ENCODE results near the gene NT5C3A.
"Not testable (repeated sequence)": the region's sequence is repeated elsewhere in the genome, so short reads cannot be mapped to it uniquely, and the experiment has no call there.

NT5C3A gene

DNA sequence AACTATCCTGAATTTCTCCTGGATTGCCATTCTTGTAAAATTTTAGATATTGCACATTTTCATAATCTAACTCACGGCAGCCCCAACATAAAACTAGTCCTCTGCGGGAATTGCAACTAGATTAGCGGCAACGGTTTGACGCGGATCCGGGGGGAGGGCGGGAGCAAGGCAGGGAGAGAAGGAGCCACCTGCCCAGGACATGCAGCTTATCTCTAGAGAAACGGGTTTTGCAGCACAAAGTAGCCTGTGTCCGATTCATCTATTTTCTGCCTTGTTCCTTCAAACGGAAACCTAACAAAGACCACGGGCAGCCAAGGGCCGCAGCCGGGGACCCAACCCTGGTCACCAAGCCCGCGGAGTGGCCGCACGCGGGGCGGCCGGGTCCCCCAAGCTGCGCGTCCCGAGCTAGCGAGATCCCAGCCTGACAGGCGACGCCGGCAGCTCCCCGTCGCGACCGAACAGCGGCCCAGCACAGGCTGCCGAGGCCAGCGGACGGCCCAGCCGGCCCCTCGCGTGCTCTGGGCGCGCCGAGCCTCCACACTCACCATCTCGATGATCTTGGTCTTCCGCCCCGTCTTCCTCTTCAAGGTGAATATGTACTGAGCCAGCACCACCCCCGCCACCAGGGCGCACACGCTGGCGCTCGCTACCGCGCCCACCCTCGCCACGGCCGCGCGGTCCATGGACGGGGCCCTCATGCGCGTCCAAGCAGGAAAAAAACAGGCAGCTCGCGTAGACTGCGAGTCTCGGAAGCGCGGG, at the start of gene NT5C3A:
Gene NT5C3A, minus strand, starts transcription at position 754 of the 759 bp plus-strand sequence. Its CDS starts 71 bp downstream, at position 683.
- no peak for DNase-seq

DNA sequence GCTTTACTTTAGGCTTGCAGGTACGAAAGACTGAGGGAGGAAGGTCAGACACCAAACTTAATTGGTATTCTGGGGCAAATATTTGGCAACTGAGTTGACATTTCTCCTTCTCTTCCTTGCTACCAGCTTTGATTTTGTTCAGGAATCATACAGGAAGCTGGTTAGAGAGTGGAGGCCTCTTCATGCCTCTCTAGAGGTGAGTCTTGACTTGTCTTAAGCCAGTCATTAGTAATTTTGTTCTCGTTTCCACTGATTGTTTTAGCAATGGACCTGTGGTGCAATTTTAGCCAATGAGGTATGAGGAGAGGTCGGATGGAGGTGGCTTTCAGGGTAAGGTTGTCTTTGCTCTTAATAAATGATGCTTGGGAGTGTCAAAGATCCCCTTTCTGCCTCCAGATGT, 49.0 kb upstream of the NT5C3A start:
- no peak for DNase-seq

DNA sequence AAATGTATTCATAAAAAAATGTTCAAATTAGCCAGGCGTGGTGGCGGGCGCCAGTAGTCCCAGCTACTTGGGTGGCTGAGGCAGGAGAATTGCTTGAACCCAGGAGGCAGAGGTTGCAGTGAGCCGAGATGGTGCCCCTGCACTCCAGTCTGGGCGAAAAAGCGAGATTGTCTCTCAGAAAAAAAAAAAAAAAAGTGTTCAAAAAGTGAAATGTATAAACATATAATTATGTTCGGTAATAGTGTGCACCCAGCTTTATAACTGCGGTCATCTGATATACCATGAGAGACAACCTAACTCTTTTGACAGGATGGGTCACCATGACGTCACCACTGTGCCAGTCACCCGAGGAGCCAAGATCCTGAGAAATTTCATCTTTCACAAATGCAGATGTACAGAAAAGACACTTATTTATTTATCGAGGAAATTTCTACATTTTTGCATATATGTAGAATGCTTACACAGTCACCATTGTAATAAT, 47.2 kb upstream of the NT5C3A start:
- DNase-seq, result no peak

- no peak for DNase-seq
Measured at GRCh38 chr7:33109005-33109757, 46.6 kb upstream of the NT5C3A start, which contains the start of gene RP9. RP9 (minus strand) TSS chr7:33109404; CDS start chr7:33109372, 32 bp downstream.

GRCh38 chr7:33108554-33109004, 46.0 kb upstream of the NT5C3A start:
- no peak for DNase-seq

- no peak for DNase-seq
Measured at GRCh38 chr7:33107136-33108066, 44.8 kb upstream of the NT5C3A start.

- no peak for DNase-seq
Measured at GRCh38 chr7:33101906-33102305, 39.3 kb upstream of the NT5C3A start.

- DNase-seq, result no peak
Measured at GRCh38 chr7:33100770-33101169, 38.2 kb upstream of the NT5C3A start.

GRCh38 chr7:33099154-33099940, 36.8 kb upstream of the NT5C3A start:
- DNase-seq, result no peak

DNA sequence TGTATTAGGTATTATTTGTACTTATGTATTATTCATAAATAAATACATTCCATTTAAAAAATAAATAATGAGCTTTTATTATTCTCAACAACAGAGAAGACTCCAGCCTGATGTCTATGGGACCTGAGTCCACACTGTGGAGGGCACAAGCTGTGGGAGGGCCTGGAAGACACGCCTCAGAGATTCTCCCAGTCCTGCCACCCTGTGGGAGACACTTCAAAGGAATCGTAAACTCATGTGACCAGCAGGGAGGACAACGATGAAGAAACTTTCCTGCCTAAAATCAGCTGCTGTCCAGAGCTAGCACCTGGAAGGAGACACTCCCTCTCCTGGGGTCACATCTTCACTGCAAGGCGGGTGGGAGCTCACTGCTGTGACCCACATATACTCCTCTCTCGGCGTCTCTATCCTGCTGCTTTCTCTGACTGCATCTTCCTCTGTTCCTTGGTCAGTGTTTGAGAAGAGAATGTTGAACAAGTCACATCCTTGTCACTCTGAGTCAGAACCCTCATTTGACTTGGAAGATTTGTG, 32.2 kb upstream of the NT5C3A start:
- DNase-seq, result not testable (repeated sequence)

GRCh38 chr7:33093266-33093665, 30.7 kb upstream of the NT5C3A start:
- no peak for DNase-seq

GRCh38 chr7:33091641-33092191, 29.1 kb upstream of the NT5C3A start:
- no peak for DNase-seq

DNA sequence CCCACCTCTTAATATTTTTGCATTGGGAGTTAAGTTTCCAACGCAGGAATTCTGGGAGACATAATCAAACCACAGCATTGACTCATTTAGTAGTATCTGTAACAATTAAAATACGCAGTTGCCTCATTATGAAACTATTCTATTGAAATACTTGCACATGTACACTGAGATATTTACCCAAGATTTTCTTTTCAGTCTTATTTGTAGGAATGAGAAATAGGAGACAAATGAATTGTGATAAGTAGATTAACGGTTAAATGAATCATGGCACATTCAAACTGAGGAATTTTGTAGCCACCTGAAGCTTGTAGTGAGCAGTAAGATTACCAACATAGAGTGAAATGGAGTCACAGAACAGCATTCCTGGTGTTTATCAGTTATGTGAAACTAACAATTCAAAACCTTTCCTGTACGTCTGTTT, 28.5 kb upstream of the NT5C3A start:
- no peak for DNase-seq

DNA sequence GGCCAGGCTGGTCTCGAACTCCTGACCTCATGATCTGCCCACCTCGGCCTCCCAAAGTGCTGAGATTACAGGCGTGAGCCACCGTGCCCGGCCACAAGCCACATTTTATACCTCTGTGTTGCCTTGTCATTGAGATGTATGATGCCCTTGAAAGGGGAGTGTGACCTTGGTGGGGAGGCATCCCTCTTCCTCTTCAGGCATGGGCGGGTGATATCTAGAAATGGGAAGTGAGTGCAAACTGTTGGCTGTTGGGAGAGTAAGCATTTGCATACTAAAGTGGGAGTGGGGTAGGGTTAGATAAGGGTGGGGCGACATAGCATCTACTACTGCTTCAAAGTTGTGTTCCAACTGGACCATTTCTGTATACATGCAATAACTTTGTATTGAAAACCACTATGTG, 26.6 kb upstream of the NT5C3A start:
- no peak for DNase-seq

GRCh38 chr7:33087858-33088257, 25.3 kb upstream of the NT5C3A start:
- DNase-seq, result no peak

DNA sequence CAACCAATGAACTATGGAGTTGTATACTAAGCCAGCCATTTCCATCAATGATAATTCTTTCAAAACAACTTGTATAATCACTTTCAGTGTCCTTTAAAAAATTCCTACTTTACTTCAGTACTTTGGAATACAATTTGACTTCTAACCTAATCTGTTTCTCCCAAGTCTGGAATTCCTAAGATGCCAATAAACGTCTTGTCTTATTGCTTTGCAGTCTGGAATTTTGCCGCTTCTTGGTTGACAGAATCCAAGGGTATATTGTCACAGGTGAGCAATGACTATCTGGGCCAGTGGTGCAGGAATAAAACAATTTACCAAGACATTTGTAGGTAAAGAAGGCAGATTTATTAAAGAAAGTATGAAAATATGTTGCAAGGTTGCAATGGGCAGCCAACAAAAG, 24.8 kb upstream of the NT5C3A start:
- no peak for DNase-seq

DNA sequence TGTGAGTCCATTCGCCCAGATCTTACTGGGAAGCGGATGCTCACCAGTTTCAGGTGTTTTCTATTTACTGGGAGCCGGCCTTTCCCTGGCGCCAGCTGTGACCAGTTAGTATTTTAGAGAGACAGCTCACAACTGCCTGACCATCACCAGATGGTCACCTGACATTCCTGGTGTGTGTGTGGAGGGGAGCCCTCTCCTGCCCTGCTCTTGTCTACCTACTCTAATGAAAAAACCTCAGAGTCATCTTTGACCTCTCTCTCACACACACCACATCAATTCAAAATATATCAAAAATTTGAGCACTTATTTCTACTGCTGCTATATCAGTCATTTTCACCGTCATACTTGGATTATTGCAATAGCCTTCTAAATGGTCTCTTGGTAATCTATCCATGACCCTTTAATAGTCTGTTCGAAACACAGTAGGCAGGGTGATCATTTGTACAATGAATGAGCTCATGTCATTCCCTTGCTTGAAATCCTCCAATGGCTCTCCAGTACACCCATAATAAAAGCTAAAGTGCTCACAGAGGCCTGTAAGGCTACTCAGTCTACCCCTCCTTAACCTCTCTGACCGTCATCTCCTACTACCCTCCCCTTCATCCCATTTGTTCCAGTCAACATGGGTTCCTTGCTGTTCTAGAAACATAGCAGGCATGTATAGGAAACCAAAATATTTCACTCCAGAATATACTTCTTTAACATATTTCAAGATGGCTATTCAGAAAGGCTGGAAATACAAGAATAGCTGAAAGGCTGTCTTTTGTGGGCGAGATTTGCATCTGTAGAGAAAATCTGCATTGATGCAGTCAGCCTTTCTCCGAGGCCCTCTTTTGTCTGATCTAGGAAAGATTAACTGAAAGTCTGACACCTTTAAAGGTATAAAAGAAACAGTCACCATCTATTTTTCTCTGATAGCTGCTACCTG, 17.5 kb upstream of the NT5C3A start:
- DNase-seq, result no peak

DNA sequence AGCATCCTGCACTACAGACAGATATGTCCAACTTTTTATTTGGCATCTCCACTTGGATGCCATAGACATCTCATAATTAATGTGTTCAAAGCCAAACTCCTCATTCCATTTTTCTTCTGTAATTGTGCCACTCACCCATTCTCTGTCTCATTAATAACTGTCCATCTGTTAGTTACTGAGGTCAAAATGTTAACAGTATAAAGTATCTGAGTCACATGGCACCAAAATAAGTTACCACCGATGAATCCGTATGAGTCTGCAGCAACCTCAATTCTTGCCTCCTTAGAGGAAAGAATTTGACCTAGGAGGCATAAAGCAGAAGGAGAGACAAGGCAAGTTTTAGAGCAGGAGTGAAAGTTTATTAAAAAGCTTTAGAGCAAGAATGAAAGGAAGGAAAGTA, 16.5 kb upstream of the NT5C3A start:
- no peak for DNase-seq

- DNase-seq, result no peak
Measured at GRCh38 chr7:33076737-33077136, 14.2 kb upstream of the NT5C3A start.

DNA sequence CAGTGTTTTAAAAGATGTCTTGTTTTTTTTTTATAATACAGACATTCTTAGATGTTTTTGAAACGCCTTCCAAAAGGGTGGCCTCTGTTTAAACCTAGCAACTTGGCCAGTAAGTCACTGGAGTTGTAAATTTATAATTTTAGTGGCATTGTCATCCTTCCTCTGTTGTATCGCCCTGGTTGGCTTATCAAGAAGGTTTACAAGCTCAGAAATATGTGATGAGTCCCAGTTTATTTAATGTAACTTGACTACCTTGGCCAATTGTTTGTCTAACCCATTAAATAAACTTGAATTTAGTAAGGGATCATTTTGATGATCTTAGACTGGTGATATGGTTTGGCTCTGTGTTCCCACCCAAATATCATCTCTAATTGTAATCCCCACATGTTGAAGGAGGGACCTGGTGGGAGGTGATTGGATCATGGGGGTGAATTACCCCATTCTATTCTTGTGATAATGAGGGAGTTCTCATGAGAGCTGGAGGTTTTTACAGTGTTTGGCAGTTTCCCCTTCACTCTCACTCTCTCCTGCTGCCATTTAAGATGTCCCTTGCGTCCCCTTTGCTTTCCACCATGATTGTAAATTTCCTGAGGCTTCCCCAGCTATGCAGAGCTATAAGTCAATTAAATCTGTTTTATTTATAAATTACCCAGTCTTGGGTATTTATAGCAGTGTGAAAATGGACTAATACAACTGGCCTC, 13.4 kb upstream of the NT5C3A start:
- no peak for DNase-seq
